ENCODE results near the gene TTBK2. TPM values are rescaled to one million over a fixed set of nuclear protein-coding genes. Genes with fewer than 3 reads are reported as not detected.

The TTBK2 gene
- total RNA-seq, 4 donors from 2014 or later, result 14.5 to 19.5 (median 18.1) TPM

DNA sequence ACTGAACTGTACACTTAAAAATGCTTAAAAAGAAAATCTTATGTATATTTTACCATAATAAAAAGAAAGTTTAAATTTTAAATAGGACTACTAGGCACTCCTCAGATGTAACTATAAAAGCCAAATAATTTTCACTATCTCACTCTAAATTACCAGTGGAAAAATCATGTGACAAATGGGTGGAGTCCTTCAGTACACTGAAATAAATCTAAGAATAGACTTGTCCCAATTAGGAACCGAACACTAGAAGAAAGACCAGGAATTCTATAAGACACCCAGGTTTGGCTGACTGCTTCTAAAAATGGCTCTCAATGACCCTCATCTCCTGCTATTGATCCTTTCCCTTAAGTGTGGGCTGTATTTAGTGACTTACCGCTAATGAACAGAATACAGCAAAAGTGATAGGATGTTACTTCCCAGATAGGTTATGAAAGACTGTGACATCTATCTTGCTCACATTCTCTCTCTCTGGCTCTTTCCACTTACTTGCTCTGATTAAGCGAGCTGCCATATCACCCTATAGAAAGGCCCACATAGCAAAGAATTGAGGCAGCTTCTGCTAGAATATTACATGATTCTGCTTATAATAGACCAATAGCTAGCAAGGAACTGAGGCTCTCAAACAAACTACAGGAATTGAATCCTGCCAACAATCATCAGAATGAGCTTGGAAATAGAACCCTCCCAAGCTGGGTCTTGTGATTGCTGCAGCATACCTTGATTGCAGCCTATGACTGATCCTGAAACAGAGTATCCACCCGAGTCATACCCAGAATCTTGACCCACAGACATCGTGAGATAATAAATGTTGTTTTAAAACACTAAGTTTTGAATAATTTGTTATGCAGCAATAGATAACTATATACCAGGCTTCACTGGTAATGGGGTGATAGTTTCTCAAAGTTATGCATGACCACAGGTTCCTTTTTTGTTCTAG, 16.9 kb downstream of the TTBK2 start:
- TF ChIP-seq CTCF (IDR thresholded peaks at IDR 0.05; ENCODE audit: low read depth), result no peak

DNA sequence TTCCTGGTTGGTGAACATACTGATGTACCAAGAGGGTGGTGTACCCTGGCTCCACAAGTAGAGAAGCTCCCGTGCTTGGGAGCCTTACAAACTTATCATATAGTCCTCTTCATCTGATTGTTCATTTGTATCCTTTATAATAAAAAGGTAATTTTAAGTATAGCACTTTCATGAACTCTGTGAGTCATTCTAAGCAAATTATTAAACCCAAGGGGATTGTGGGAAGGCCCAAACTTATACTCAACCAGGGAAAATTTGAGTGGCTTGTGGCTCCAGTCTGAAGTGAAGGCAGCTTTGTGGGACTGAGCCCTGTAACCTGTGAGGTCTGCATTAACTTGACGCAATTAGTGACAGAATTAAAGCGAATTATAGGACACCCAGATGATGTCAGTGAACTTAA, 29.0 kb downstream of the TTBK2 start:
- no peak for TF ChIP-seq CTCF (IDR thresholded peaks at IDR 0.05; ENCODE audit: low read depth)

DNA sequence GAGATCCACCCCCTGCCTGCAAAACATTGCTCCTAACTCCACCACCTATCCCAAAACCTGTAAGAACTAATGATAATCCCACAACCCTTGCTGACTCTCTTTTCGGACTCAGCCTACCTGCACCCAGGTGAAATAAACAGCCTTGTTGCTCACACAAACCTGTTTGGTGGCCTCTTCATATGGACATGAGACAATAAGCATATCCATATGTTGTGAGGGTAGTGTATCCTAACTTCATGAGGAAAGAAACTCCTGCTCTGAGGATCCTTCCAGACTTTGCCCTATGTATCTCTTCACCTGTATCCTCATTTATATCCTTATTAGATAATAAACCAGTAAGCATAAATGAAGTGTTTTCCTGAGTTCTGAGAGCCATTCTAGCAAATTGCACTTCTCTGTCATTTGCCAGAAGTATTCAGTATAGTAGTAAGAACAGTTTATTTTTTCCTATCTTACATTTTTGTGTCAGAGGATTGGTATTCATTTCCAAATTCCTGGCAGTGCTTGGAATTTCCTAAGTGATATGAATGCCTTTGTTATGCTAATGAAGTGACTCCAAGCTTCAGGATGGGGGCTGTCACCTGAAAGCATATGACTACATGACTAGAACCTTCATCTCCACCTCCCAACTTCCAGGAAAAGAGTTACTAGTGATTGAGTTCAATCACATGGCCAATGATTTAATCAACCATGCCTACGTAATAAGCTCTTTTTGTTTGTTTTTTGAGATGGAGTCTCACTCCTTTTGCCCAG, 30.2 kb downstream of the TTBK2 start:
- TF ChIP-seq CTCF (IDR thresholded peaks at IDR 0.05; ENCODE audit: low read depth), result no peak

DNA sequence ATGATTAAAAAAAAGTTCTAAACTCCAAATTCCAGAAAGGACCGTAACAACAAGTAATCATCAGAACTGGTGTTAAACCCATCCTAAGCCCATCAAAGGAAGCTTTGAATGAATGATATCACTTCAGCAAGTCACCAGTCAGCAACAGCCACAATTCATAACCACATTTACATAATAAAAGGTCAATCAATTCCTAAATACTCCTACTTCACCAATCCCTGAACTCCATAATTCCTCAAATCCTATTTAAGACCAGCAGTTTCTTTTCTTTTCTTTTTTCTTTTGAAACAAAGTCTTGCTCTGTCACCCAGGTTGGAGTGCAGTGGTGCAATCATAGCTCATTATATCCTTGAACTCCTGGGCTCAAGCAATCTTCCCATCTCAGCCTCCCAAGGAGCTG, 40.5 kb downstream of the TTBK2 start:
- TF ChIP-seq CTCF (IDR thresholded peaks at IDR 0.05; ENCODE audit: low read depth), result no peak

DNA sequence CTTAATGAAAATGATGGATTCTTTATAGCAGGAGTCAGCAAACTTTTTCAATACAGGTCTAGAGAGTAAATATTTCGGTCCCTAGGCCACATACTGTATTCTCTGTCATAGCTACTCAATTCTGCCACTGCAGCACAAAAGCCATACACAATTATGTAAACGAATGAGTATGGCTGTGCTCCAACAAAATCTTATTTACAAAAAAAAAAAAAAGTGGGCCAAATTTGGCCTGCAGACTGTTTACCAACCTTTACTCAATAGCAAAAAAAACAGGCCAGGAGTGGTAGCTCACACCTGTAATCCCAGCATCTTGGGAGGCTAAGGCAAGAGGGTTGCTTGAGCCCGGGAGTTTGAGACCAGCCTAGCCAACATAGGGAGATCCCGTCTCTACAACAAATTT, 41.1 kb downstream of the TTBK2 start:
- TF ChIP-seq CTCF (IDR thresholded peaks at IDR 0.05; ENCODE audit: low read depth), result no peak

- no peak for TF ChIP-seq CTCF (IDR thresholded peaks at IDR 0.05; ENCODE audit: low read depth)
These were observed 44.4 kb downstream of the TTBK2 start for GRCh38 chr15:42876224-42876623.

GRCh38 chr15:42868683-42869082, 51.9 kb downstream of the TTBK2 start:
- no peak for TF ChIP-seq CTCF (IDR thresholded peaks at IDR 0.05; ENCODE audit: low read depth)
